Astrocyte (in vitro differentiated cells and primary cell): Measurements from ENCODE around the gene SPSB1. TPM values are rescaled to one million over a fixed set of nuclear protein-coding genes. Genes with fewer than 3 reads are reported as not detected.

Source experiments
- DNase-seq: peaks from one replicate; pipeline ENCODE4 v3.0.0-alpha.2; 2010; ENCODE audit warnings: low read depth
- FAIRE-seq: peaks from 2 replicates; lab custom pipeline; 2011; peaks lifted over from hg19 to GRCh38; lab: Jason Lieb, UNC
- H2AFZ ChIP-seq: 2 replicates; pipeline ENCODE4 v1.6.0; 2012; ENCODE audit warnings: low read depth, low read length, inconsistent platforms
- H3K27ac ChIP-seq: 2 replicates; pipeline ENCODE4 v1.5.1; 2011; ENCODE audit warnings: low read depth, low read length, inconsistent platforms
- H3K27me3 ChIP-seq: 2 replicates; pipeline ENCODE4 v1.6.0; 2011; ENCODE audit warnings: low read length, inconsistent platforms; ENCODE audit not compliant: insufficient read depth
- H3K36me3 ChIP-seq: 2 replicates; pipeline ENCODE4 v1.5.1; 2011; ENCODE audit warnings: low read length, inconsistent platforms; ENCODE audit not compliant: insufficient read depth
- H3K4me1 ChIP-seq: 2 replicates; pipeline ENCODE4 v1.5.1; 2011; ENCODE audit warnings: low read length, inconsistent platforms; ENCODE audit not compliant: insufficient read depth
- H3K4me2 ChIP-seq: 2 replicates; pipeline ENCODE4 v1.6.0; 2012; ENCODE audit warnings: low read length, inconsistent platforms
- H3K4me3 ChIP-seq: 2 replicates; pipeline ENCODE4 v1.5.1; 2011; ENCODE audit warnings: low read depth, mild to moderate bottlenecking, low read length, inconsistent platforms; ENCODE audit not compliant: insufficient read depth
- H3K79me2 ChIP-seq: 2 replicates; pipeline ENCODE4 v1.6.0; 2012; ENCODE audit warnings: mild to moderate bottlenecking, low read length, inconsistent platforms; ENCODE audit not compliant: insufficient read depth
- H3K9ac ChIP-seq: 2 replicates; pipeline ENCODE4 v1.6.0; 2012; ENCODE audit warnings: mild to moderate bottlenecking, low read length, inconsistent platforms
- H3K9me3 ChIP-seq: 2 replicates; pipeline ENCODE4 v1.5.1; 2012; ENCODE audit warnings: low read depth, mild to moderate bottlenecking, low read length, inconsistent platforms; ENCODE audit not compliant: insufficient read depth
- H4K20me1 ChIP-seq: 2 replicates; pipeline ENCODE4 v1.6.0; 2012; ENCODE audit warnings: low read length, inconsistent platforms; ENCODE audit not compliant: insufficient read depth
- H3K27ac Mint-ChIP-seq: one replicate; pipeline ENCODE4 v1.8.0; 2021; ENCODE audit warnings: mild to moderate bottlenecking, mixed read lengths; ENCODE audit not compliant: unreplicated experiment
- H3K27me3 Mint-ChIP-seq: one replicate; pipeline ENCODE4 v1.8.0; 2021; ENCODE audit warnings: low read depth, mixed read lengths; ENCODE audit not compliant: unreplicated experiment
- H3K36me3 Mint-ChIP-seq: one replicate; pipeline ENCODE4 v1.8.0; 2021; ENCODE audit warnings: low read depth, mixed read lengths; ENCODE audit not compliant: unreplicated experiment
- H3K4me1 Mint-ChIP-seq: one replicate; pipeline ENCODE4 v1.8.0; 2021; ENCODE audit warnings: low read depth, mixed read lengths; ENCODE audit not compliant: unreplicated experiment
- H3K4me3 Mint-ChIP-seq: one replicate; pipeline ENCODE4 v1.8.0; 2021; ENCODE audit warnings: mild to moderate bottlenecking, moderate library complexity, mixed read lengths; ENCODE audit not compliant: unreplicated experiment
- H3K9me3 Mint-ChIP-seq: one replicate; pipeline ENCODE4 v1.8.0; 2021; ENCODE audit warnings: mild to moderate bottlenecking, mixed read lengths; ENCODE audit not compliant: unreplicated experiment
- EZH2 ChIP-seq: IDR thresholded peaks from 2 replicates; pipeline ENCODE4 v1.6.1; 2012; ENCODE audit warnings: mild to moderate bottlenecking, low read length, inconsistent platforms; ENCODE audit not compliant: insufficient read depth
- total RNA-seq: library from RNA; stranded (reverse); gene quantifications from 2 replicates; pipeline ENCODE4 v1.2.1, GENCODE V29; 2021
- TF ChIP-seq, protein P1 (sequence below): IDR thresholded peaks from 2 replicates; pipeline ENCODE4 v1.5.1; 2011; ENCODE audit warnings: low read depth, mild to moderate bottlenecking, inconsistent platforms, low read length, moderate library complexity; ENCODE audit not compliant: insufficient read depth

SPSB1 gene
- total RNA-seq, 1 donor from 2014 or later = 53.5 TPM

- H3K36me3 ChIP-seq = peaks cover 3% of the 10 kb centered on the region
- no peaks in the 10 kb centered on the region for H3K9me3 ChIP-seq
- H3K4me1 Mint-ChIP-seq = peaks cover 53% of the 10 kb centered on the region
- TF ChIP-seq EZH2 = no peak
- TF ChIP-seq, protein P1, sequence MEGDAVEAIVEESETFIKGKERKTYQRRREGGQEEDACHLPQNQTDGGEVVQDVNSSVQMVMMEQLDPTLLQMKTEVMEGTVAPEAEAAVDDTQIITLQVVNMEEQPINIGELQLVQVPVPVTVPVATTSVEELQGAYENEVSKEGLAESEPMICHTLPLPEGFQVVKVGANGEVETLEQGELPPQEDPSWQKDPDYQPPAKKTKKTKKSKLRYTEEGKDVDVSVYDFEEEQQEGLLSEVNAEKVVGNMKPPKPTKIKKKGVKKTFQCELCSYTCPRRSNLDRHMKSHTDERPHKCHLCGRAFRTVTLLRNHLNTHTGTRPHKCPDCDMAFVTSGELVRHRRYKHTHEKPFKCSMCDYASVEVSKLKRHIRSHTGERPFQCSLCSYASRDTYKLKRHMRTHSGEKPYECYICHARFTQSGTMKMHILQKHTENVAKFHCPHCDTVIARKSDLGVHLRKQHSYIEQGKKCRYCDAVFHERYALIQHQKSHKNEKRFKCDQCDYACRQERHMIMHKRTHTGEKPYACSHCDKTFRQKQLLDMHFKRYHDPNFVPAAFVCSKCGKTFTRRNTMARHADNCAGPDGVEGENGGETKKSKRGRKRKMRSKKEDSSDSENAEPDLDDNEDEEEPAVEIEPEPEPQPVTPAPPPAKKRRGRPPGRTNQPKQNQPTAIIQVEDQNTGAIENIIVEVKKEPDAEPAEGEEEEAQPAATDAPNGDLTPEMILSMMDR = no peak
- H2AFZ ChIP-seq = no peak overlapping the region
- H3K4me2 ChIP-seq = peak overlapping the region; percentile 56
- H4K20me1 ChIP-seq = peaks cover 88% of the 10 kb centered on the region
- DNase-seq (no peak), FAIRE-seq (no peak)
- H3K79me2 ChIP-seq = peaks cover 95% of the 10 kb centered on the region
- peaks cover 26% of the 10 kb centered on the region for H3K36me3 Mint-ChIP-seq
- no peak overlapping the region for H3K9ac ChIP-seq
- H3K4me3 ChIP-seq = no peak overlapping the region
- H3K27me3 Mint-ChIP-seq = no peaks in the 10 kb centered on the region
- H3K4me3 Mint-ChIP-seq = peak overlapping the region; percentile 42
- no peaks in the 10 kb centered on the region for H3K27me3 ChIP-seq
- peak overlapping the region; percentile 20 for H3K27ac Mint-ChIP-seq
- peaks cover 38% of the 10 kb centered on the region for H3K4me1 ChIP-seq
- H3K27ac ChIP-seq = peak overlapping the region; percentile 8
- H3K9me3 Mint-ChIP-seq = peaks cover 2% of the 10 kb centered on the region
Measured at GRCh38 chr1:9300573-9300972, 7.9 kb downstream of the SPSB1 start.

GRCh38 chr1:9302745-9303524 is 10.2 kb downstream of the SPSB1 start:
- peak overlapping the region; percentile 76 for H3K4me2 ChIP-seq
- H3K27me3 Mint-ChIP-seq = no peaks in the 10 kb centered on the region
- H3K27ac ChIP-seq = peak overlapping the region; percentile 87
- no peak overlapping the region for H2AFZ ChIP-seq
- H3K36me3 ChIP-seq = no peaks in the 10 kb centered on the region
- peaks cover 50% of the 10 kb centered on the region for H3K4me1 Mint-ChIP-seq
- H3K27ac Mint-ChIP-seq = peak overlapping the region; percentile 74
- peaks cover 36% of the 10 kb centered on the region for H3K4me1 ChIP-seq
- H3K9ac ChIP-seq = peak overlapping the region; percentile 62
- FAIRE-seq (peak; percentile 45), DNase-seq (peak; percentile 98)
- H4K20me1 ChIP-seq = peaks cover 88% of the 10 kb centered on the region
- peaks cover 26% of the 10 kb centered on the region for H3K36me3 Mint-ChIP-seq
- H3K9me3 ChIP-seq = no peaks in the 10 kb centered on the region
- peak overlapping the region; percentile 37 for H3K4me3 Mint-ChIP-seq
- H3K9me3 Mint-ChIP-seq = peaks cover 2% of the 10 kb centered on the region
- peaks cover 95% of the 10 kb centered on the region for H3K79me2 ChIP-seq
- TF ChIP-seq, protein P1 = no peak
- no peak for TF ChIP-seq EZH2
- no peak overlapping the region for H3K4me3 ChIP-seq
- H3K27me3 ChIP-seq = no peaks in the 10 kb centered on the region

GRCh38 chr1:9303916-9304315 is 11.2 kb downstream of the SPSB1 start:
- H3K36me3 ChIP-seq = no peaks in the 10 kb centered on the region
- no peaks in the 10 kb centered on the region for H3K9me3 ChIP-seq
- H3K4me1 ChIP-seq = peaks cover 36% of the 10 kb centered on the region
- no peak overlapping the region for H3K9ac ChIP-seq
- peaks cover 51% of the 10 kb centered on the region for H3K4me1 Mint-ChIP-seq
- no peak overlapping the region for H3K4me3 Mint-ChIP-seq
- H3K4me2 ChIP-seq = peak overlapping the region; percentile 76
- FAIRE-seq (no peak), DNase-seq (no peak)
- H3K27me3 ChIP-seq = no peaks in the 10 kb centered on the region
- no peak overlapping the region for H3K27ac Mint-ChIP-seq
- peaks cover 26% of the 10 kb centered on the region for H3K36me3 Mint-ChIP-seq
- H3K27me3 Mint-ChIP-seq = no peaks in the 10 kb centered on the region
- H3K9me3 Mint-ChIP-seq = peaks cover 2% of the 10 kb centered on the region
- TF ChIP-seq EZH2 = no peak
- TF ChIP-seq, protein P1 = no peak
- peaks cover 90% of the 10 kb centered on the region for H4K20me1 ChIP-seq
- H2AFZ ChIP-seq = no peak overlapping the region
- H3K79me2 ChIP-seq = peaks cover 95% of the 10 kb centered on the region
- H3K4me3 ChIP-seq = no peak overlapping the region
- no peak overlapping the region for H3K27ac ChIP-seq
